IMR-90 (cell line): Measurements from ENCODE around the gene CTNNA1.

Source experiments
- CEBPB ChIP-seq: IDR thresholded peaks from 2 replicates; pipeline ENCODE4 v1.6.1; 2012; ENCODE audit warnings: low read depth, low read length, improper control_type of control experiment
- CTCF ChIP-seq: conservative IDR thresholded peaks from 2 replicates; pipeline ENCODE4 v1.5.1; 2012; ENCODE audit warnings: mild to moderate bottlenecking, low read depth, low read length, improper control_type of control experiment
- ELK1 ChIP-seq: fragments of 150-350 bp; IDR thresholded peaks from 2 replicates; pipeline ENCODE4 v1.6.1; 2016; ENCODE audit warnings: low read depth, mild to moderate bottlenecking, low read length, moderate library complexity, borderline replicate concordance
- MAFK ChIP-seq: IDR thresholded peaks from 2 replicates; pipeline ENCODE4 v1.6.1; 2012; ENCODE audit warnings: low read depth, low read length, improper control_type of control experiment
- MAZ ChIP-seq: IDR thresholded peaks from 2 replicates; pipeline ENCODE4 v1.6.1; 2012; ENCODE audit warnings: low read depth, mild to moderate bottlenecking, low read length, improper control_type of control experiment, moderate library complexity, borderline replicate concordance
- NFE2L2 ChIP-seq: fragments of 150-350 bp; IDR thresholded peaks from 2 replicates; pipeline ENCODE4 v1.6.1; 2016; ENCODE audit warnings: low read depth, mild to moderate bottlenecking, low read length
- POLR2A ChIP-seq: IDR thresholded peaks from 2 replicates; pipeline ENCODE4 v1.6.1; 2012; ENCODE audit warnings: mild to moderate bottlenecking, low read depth, low read length
- RAD21 ChIP-seq: IDR thresholded peaks from 2 replicates; pipeline ENCODE4 v1.6.1; 2012; ENCODE audit warnings: low read length, improper control_type of control experiment
- RCOR1 ChIP-seq: IDR thresholded peaks from 2 replicates; pipeline ENCODE4 v1.6.1; 2012; ENCODE audit warnings: mild to moderate bottlenecking, low read length, improper control_type of control experiment; ENCODE audit not compliant: insufficient replicate concordance
- RFX5 ChIP-seq: IDR thresholded peaks from 2 replicates; pipeline ENCODE4 v1.8.0; 2012; ENCODE audit warnings: low read depth, mild to moderate bottlenecking, low read length, moderate library complexity
- SMC3 ChIP-seq: fragments of 150-350 bp; IDR thresholded peaks from 2 replicates; pipeline ENCODE4 v1.6.1; 2016; ENCODE audit warnings: low read depth, mild to moderate bottlenecking, antibody characterized with exemption, low read length, moderate library complexity
- USF2 ChIP-seq: fragments of 150-350 bp; IDR thresholded peaks from 2 replicates; pipeline ENCODE4 v1.6.1; 2017; ENCODE audit warnings: mild to moderate bottlenecking, antibody characterized with exemption, low read length, low read depth

- TF ChIP-seq CTCF = no peak
- TF ChIP-seq RCOR1 = no peak
- no peak for TF ChIP-seq NFE2L2
- TF ChIP-seq SMC3 = no peak
- no peak for TF ChIP-seq POLR2A
- no peak for TF ChIP-seq USF2
- TF ChIP-seq RFX5 = no peak
- no peak for TF ChIP-seq RAD21
- no peak for TF ChIP-seq MAFK
- TF ChIP-seq MAZ = no peak
- TF ChIP-seq ELK1 = no peak
- peak; percentile 39; the same call in 1 of the 2 replicates for TF ChIP-seq CEBPB
Measured at GRCh38 chr5:138978080-138978479, 224.9 kb downstream of the CTNNA1 start.
